C1 segment of cervical spinal cord (tissue), 14 donors: ENCODE measurements around the gene KCNH4.
"Not testable (repeated sequence)": the region's sequence is repeated elsewhere in the genome, so short reads cannot be mapped to it uniquely, and the experiment has no call there.

Experiments used
- DNase-seq, 14 donors: peaks; one replicate each; lab custom pipeline; 2025; lab: John Stamatoyannopoulos, UW

The KCNH4 gene

DNA sequence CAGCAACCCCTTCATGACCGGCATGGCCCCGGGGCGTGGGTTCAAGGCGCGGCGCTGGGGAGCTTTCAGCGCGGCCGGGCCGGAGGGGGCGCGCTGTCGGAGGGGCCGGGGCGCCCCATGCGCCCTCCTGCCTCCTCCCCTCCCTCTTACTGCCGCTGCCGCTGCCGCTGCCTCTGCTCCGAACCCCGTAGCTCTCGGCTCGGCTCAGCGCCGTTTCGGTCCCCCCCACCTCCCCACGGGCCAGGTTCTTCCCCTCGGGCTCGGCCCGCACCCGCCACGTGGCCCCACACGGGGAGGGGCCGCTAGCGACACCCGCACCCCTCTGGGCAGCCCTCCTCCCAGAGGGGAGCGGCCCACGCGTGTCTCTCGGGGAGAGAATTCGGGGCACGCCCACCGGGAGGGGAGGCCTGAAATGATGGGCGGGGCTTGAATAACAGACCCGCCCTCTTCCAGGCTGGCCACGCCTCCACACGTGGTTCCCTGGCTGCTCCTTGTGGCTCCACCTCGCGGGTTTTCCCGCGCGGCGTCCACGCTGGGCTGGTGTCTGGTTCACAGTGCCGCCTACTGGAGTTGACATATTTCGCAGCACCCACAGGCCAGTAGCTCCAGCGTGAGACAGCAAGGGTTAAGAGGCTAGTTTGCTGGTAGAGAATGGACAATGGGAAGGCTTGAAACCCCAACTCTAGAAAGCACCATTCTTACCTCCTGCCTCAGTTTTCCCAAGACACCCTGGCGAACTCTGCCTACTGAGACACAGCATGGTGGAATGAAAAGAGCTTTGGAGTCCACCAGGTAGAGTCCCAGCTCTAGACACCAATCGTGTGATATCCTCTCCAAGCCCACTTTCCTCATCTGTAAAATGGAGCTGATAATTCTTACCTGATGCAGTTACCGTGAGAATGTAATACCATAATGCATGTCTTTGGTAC, at the start of gene KCNH4:
Gene KCNH4, minus strand, starts transcription at position 221 of the 929 bp plus-strand sequence. Its CDS starts 197 bp downstream, at position 24.
- DNase-seq: peak in 9 of 14 donors; percentile 8 to 68 (median 30)

DNA sequence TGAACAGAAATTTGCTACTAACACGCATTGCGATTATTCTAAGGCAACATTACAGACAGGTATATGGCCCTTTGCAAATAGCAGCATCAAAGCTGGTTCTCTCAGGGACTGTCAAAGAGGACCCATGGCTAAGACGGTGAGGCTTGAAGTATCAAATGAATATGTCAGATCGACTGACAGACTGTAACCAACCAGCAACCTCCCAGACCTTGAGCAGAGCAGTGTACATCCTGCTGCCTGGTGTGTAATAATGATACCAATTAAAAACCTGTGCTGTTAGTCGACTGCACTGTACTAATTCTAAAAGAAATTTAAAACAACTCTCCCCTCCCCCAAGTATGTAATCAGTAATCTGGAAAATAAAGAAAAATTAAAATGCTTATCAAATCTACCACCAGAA, 49.3 kb upstream of the KCNH4 start:
- no peak for DNase-seq

DNA sequence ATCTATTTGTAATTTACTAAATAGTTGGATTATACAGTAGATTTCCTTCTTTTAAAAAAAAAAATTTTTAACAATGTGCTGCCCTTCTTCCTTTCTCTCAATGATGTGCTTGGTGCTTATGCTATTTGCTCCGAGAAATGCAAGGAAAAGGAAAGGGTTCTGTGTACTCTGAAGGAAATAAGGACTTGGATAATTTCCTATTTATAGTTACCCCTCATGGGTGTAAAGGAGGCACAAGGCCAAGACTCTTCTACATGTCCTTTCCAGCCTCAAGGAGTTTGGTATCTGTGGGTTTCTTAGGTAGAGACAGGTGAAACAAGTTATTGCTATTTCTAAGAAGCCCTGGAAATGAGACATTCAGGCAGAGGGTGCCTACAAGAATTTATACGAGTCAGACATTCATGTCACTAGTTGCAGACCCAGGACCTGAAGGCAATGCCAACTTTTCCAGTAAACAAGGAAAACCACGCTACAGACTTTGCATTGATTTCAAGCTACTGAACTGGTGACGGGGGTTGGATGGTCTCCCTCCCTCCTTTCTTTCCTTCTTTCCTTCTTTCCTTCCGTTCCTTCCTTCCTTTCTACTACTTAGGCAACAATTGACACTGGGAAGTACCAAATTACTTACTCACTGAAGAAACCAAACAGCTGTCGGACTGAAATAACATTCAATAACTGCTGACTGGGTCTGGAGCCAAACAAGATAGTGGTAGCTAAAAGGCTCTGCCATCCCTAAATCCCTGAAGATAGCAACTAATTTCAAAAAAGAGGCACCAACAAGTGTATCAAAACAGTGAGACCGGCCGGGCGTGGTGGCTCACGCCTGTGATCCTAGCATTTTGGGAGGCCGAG, 47.1 kb upstream of the KCNH4 start:
- DNase-seq: no peak

DNA sequence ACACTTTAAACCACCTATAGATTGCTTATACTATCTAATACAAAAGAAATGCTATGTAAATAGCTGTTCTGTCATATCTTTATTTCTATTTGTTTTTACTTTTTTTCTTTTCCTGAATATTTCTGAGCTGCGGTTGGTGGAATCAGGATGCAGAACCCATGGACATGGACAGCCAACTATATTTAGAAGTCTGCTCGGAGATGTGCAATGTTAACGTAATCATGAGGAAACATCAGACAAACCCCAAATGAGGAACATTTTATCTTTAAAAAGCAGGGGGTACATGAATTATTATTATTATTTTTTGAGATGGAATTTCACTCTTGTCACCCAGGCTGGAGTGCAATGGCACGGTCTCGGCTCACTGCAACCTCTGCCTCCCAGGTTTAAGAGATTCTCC, 44.7 kb upstream of the KCNH4 start:
- no peak for DNase-seq

DNA sequence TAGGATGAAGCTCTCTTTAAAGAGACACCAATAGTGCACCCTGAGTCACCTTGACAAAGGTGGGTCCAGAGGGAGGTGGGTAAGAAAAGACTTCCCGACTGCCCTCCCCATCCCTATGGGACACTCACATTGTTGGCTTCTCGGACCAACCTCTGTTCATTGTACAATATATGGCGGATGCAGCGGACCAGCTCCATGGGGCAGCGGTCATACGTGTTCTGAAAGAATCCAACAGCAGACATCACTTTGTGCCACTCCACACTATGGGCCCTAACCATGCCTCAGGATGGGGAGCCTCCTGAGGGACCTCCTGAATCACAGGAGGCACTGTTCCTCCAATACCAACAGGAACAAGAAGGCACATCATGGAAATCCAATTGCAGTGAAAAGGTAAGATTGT, 43.7 kb upstream of the KCNH4 start:
- DNase-seq: no peak

DNA sequence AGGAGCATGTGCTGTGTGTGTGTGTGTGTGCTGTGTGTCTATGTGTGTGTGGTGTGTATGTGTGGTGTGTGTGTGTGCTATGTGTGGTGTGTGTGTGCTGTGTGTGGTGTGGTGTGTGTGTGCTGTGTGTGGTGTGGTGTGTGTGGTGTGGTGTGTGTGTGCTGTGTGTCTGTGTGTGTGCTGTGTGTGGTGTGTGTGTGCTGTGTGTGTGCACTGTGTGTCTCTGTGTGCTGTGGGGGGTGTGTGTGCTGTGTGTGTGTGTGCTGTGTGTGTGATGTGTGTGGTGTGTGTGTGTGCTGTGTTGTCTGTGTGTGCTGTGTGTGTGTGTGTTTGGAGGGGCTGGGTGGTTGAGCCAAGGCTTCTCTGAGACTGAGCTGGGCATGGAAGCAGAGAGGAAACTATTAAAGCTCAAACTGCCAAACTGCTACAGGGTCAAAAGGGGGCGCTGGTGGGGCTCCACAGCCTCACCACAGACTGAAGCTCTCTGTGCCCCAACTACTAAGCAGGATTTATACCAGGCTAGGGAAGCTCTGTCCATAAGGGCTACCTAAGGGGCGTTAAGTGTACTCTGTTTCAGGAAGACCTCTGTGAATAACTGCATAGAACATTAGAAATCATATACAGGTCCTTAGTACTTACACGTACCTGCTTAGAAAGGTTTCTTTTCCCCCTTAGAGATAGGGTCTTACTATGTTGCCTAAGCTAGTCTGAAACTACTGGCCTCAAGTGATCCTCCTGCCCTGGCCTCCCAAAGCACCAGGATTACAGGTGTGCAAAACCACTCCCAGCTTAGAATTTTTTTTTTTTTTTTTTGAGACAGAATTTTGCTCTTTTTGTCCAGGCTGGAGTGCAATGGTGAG, 41.2 kb upstream of the KCNH4 start:
- peak in 6 of 14 donors; percentile 4 to 24 (median 6) for DNase-seq

DNA sequence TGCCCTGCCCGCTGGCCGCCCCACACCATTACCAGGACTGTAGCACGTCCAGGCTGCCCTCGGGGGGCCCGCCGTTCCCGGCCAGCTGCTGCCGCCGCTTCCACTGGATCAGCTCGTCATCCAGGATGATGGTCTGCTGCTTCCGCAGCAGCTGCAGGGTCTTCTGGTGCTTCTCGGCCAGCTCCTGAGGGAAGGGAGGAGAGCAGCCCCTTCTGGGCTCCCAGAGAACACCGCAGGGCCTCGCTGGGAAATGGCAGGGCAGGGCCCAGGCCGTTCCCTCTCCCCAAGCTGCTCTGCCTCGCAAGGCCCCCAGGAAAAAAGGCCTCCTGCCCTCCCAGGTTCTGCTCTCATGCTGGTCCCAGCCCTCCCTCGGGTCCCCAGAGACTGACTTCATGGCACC, 38.3 kb upstream of the KCNH4 start:
- DNase-seq: not testable (repeated sequence)

DNA sequence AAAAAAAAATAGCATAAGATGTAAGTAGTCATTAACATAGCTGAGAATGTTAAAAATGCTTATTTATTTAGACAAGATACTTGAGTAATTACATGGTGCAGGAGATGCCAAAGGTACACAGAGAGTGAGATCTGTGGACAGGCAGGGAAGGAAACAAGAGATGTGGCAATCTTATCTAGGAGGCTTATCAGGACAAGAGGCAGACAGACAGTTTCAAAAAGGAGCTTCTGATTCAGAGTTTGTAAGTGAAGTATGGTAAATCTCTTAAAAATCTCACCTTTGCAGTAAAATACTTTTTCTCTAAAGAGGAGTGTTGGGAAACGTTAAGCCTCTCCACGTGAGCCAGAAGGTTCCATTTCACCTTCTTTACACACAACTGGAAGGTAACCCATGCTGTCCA, 33.2 kb upstream of the KCNH4 start:
- no peak for DNase-seq

DNA sequence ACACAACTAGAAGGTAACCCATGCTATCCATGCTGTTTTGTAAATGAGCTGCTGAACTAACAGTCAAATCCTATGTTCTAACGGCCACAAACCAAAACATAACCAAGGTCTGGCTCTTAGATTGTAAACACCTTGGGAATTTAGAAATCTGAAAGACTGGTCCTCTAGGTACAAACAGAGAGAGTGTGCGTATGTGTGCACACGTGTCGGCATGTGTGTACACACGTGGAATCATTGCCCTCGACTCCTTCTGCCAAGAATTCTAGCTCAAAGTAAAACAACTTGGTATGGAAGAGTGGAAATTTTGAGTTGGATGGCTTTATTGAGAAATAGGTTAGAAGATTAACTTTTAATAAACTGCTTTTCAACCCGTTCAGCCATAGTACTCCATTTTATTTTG, 31.4 kb upstream of the KCNH4 start:
- DNase-seq: no peak

DNA sequence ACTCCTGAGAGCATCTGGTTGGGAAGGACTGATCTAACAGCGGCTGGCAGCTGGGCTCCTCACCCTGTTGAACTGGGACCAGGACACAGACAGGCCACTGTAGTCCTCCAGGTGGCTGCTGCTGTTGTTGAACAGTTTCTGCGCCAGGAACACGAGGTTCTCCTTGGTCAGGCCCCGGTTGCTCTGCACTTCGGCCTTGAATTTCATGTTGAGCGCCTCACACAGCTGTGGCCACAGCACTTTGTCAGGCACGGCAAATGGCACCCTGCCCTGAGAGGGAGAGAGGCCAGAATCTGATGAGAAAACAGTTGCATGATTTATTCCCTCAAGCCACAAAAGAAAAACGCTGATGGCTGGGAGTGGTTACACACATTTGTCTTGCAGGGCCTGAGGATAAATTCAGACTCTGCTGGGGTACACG, 31.0 kb upstream of the KCNH4 start:
- DNase-seq: peak in 10 of 14 donors; percentile 6 to 71 (median 56)

DNA sequence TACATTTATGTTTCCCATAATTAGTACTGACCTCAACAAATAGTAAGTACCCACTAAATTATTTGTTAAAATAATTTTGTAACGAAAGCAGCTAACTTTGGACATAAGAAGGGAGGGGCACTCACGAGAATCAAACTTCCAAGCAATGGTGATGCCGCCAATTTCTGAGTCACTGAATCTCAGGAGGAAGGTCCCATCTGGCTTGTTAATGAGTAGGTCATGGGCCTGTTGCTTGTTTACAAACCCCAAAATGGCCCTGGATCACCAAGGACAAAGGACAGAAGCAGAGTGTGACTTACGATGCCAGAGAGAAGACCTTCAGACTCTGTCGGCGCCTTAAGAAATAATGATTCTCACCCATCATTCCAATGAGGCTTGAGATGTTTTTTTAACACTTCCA, 29.1 kb upstream of the KCNH4 start:
- no peak for DNase-seq

DNA sequence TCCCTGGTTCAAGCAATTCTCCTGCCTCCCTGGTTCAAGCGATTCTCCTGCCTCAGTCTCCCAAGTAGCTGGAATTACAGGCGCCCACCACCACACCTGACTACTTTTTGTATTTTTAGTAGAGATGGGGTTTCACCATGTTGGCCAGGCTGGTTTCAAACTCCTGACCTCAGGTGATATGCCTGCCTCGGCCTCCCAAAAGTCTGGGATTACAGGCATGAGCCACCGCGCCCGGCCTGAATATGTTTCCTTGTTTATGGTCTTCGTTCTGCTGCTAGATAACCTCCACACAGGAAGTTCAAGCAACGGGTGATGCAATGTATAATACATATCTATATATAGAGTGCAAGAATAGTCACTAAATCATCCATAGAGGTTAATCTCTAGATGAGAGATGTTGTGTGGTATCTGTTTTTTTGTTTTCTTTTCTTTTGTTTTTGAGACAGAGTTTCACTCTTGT, 25.2 kb upstream of the KCNH4 start:
- DNase-seq: not testable (repeated sequence)

DNA sequence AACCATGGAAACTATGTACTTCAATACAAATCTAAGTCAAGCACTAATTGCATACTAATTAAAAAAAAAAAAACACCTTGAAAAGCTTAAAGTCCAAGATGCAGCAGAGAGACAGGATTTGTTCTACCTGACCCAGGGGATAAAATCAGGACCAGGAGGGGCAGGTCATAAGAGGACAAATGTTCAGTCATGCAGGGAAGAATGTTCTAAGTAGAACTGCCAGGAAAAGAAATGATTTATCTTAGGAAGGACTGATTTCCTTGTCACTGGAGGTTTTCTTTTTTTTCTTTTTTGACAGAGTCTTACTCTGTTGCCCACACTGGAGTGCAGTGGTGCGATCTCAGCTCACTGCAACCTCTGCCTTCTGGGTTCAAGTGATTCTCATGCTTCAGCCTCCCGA, 22.4 kb upstream of the KCNH4 start:
- DNase-seq: no peak

DNA sequence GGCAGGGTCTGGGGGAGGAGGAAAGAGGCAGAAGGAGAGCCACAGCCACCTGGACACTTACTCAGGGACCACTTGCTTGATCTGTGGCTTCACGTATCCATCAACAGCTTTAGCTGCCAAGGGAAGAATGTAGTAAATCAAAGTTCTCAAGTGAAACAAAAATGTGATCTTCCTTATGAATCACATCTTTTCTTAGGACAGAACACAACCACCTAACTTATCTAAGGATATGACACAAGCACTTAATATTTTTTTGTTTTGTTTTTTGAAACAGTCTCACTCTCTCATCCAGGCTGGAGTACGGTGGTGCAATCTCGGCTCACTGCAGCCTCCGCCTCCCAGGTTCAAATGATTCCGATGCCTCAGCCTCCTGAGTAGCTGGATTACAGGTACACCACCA, 21.8 kb upstream of the KCNH4 start:
- DNase-seq: no peak

DNA sequence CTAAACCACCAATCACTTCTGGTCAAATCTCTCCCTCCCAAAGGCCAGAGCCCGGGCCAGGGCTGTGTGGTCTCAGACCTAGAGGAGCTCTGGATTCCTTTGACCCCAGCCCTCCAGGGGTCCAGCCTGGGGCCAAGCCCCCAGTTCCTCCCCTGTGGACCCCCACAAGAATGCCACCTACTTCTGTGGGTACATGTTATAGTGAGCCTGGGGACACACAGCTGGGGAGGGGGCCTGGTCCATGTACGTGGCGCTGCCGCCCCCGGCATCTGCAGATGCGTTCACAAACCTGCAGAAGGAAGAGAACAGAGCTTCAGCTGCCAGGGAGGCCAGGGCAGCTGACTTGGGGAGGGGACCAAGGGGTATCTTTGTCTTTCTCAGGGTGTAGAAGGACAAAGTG, 21.2 kb upstream of the KCNH4 start:
- no peak for DNase-seq

DNA sequence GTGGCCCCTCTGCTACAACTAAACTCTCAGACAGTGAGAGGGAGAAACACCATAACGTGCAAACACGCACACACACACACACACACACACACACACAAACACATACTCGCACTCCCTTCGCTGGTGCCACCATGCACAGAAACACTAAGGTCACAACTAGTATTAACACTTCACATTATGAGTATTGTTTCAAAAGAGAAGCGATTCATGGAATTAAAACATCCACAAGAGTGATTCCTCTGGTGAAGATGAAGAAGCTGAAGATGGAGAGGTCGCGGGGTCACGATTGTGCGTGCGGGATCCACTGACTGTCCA, 20.5 kb upstream of the KCNH4 start:
- no peak for DNase-seq

DNA sequence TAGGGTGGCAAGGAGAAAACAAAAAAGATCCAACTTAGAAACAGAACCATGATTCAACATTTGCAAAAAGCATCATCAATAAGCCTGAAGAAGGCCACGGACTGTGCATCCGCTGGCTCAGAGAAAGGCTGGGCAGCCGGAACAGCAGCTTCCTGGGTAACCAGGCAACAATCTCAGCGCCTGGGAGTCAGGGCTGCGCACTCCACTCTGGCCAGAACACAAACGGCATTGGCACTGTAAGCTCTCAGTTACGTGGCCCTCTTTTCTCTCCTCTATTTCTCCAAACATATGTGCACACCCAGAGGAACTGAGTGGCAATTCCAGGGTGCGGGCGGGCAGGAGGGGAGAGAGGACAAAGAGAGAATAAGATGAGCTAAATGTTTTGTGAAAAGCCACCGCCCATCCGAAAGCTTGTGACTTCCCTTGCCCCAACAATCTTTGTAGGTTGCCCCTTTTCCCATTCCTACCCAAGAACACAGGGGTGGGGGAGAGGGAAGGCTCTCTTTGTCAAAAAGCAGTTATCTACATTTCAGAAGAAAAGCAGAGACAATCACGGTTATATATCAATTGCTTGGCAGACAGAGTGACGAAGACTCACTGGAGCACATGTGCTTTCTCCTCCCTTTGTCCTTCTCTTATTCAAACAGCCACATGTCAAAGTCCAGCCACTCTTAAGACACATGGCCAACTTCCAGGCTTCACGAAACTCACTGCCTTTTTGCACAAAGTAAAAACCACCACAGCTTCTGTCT, 19.9 kb upstream of the KCNH4 start:
- DNase-seq: peak in 6 of 14 donors; percentile 10 to 56 (median 17)

DNA sequence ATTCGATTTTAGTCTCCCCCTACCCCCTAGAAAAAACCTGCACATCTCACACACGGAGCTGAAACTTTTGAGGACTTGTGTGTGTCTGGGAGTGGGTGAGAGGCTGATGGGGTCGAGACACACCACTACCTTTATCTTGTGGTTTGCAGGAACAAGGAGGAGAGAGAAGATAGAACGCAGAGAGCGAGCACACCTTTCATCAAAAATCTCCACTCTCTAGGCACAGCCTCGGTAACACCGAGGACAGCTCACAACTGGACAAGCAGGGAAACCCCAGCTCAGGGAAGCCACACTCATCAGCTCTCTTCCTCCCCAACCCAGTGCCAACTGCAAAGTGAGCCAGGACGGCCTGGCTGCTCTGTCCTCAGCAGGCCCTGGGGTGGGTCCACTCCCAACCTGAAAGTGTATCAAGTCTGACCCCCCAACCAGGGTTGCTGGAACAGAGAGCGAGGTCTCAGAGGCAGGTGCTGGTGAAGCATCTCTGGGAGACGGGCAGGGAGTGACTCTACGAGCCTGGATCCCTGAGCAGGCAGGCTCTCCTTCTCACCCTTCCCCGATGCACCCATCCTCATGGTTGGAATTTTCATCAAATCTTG, 18.6 kb upstream of the KCNH4 start:
- no peak for DNase-seq

DNA sequence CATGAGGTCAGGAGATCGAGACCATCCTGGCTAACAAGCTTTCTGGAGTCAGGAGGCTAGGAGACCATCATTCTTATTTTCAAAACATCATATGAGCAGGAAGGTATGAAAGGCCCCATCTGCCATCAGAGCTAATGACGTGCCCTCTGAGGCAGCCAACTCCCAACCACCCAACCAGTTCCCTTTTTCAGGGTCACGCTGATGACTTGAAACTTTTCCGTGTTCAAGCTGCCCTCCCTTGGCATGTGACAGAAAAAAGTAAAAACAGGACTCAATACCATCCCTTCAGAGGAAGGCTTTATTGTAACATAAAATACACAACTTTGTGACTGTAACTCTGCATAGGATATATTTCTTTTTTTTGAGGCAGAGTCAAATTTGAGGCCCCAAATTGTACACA, 18.0 kb upstream of the KCNH4 start:
- DNase-seq: peak in 2 of 14 donors; percentile 2 to 11

DNA sequence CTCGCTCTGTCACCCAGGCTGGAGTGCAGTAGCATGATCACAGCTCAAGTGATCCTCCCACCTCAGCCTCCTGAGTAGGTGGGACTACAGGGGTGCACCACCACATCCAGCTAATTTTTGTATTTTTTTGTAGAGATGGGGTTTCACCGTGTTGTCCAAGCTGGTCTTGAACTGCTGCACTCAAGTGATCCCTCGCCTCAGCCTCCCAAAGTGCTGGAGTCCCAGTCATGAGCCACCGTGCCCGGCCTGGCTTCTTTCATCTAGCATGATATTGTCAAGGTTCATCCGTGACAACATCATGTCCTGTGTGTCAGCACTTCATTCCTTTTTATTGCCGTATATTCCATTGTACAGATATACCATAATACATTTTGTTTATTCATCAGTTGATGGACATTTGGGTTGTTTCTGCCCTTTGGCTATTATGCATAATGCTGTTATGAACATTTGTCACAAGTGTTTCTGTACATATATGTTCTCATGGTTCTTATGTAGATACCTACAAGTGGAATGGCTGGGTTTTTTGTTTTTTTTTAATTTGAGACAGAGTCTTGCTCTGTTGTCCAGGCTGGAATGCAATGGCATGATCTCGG, 16.7 kb upstream of the KCNH4 start:
- no peak for DNase-seq
